IMR-90 (cell line): ENCODE measurements around the gene GOLGA5.
"Not testable (repeated sequence)": the region's sequence is repeated elsewhere in the genome, so short reads cannot be mapped to it uniquely, and the experiment has no call there.

Experiments
- CEBPB ChIP-seq: IDR thresholded peaks from 2 replicates; pipeline ENCODE4 v1.6.1; 2012; ENCODE audit warnings: low read depth, low read length, improper control_type of control experiment
- CHD1 ChIP-seq: IDR thresholded peaks from 2 replicates; pipeline ENCODE4 v1.6.1; 2012; ENCODE audit warnings: low read depth, low read length, improper control_type of control experiment
- MAFK ChIP-seq: IDR thresholded peaks from 2 replicates; pipeline ENCODE4 v1.6.1; 2012; ENCODE audit warnings: low read depth, low read length, improper control_type of control experiment
- MAZ ChIP-seq: IDR thresholded peaks from 2 replicates; pipeline ENCODE4 v1.6.1; 2012; ENCODE audit warnings: low read depth, mild to moderate bottlenecking, low read length, improper control_type of control experiment, moderate library complexity, borderline replicate concordance
- MXI1 ChIP-seq: IDR thresholded peaks from 2 replicates; pipeline ENCODE4 v1.6.1; 2012; ENCODE audit warnings: low read depth, mild to moderate bottlenecking, low read length, moderate library complexity, borderline replicate concordance
- POLR2A ChIP-seq: IDR thresholded peaks from 2 replicates; pipeline ENCODE4 v1.6.1; 2012; ENCODE audit warnings: mild to moderate bottlenecking, low read depth, low read length
- RAD21 ChIP-seq: IDR thresholded peaks from 2 replicates; pipeline ENCODE4 v1.6.1; 2012; ENCODE audit warnings: low read length, improper control_type of control experiment
- RCOR1 ChIP-seq: IDR thresholded peaks from 2 replicates; pipeline ENCODE4 v1.6.1; 2012; ENCODE audit warnings: mild to moderate bottlenecking, low read length, improper control_type of control experiment; ENCODE audit not compliant: insufficient replicate concordance
- RFX5 ChIP-seq: IDR thresholded peaks from 2 replicates; pipeline ENCODE4 v1.8.0; 2012; ENCODE audit warnings: low read depth, mild to moderate bottlenecking, low read length, moderate library complexity
- SMC3 ChIP-seq: fragments of 150-350 bp; IDR thresholded peaks from 2 replicates; pipeline ENCODE4 v1.6.1; 2016; ENCODE audit warnings: low read depth, mild to moderate bottlenecking, antibody characterized with exemption, low read length, moderate library complexity
- TF ChIP-seq, protein P1 (sequence below): conservative IDR thresholded peaks from 2 replicates; pipeline ENCODE4 v1.5.1; 2012; ENCODE audit warnings: mild to moderate bottlenecking, low read depth, low read length, improper control_type of control experiment
- TF ChIP-seq, protein P2 (sequence below): fragments of 150-350 bp; IDR thresholded peaks from 2 replicates; pipeline ENCODE4 v1.6.1; 2017; ENCODE audit warnings: mild to moderate bottlenecking, antibody characterized with exemption, low read length, low read depth

DNA sequence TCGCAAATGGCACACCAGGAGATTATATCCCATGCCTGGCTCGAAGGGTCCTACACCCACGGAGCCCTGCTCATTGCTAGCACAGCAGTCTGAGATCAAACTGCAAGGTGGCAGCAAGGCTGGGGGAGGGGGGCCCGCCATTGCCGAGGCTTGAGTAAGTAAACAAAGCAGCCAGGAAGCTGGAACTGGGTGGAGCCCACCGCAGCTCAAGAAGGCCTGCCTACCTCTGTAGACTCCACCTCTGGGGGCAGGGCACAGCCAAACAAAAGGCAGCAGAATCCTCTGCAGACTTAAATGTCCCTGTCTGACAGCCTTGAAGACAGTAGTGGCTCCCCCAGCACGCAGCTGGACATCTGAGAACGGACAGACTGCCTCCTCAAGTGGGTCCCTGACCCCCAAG lies 59.0 kb downstream of the GOLGA5 start:
- not testable (repeated sequence) for TF ChIP-seq SMC3, POLR2A, CEBPB, MXI1, RAD21, RFX5, RCOR1, MAFK, CHD1, MAZ
- TF ChIP-seq, protein P1, sequence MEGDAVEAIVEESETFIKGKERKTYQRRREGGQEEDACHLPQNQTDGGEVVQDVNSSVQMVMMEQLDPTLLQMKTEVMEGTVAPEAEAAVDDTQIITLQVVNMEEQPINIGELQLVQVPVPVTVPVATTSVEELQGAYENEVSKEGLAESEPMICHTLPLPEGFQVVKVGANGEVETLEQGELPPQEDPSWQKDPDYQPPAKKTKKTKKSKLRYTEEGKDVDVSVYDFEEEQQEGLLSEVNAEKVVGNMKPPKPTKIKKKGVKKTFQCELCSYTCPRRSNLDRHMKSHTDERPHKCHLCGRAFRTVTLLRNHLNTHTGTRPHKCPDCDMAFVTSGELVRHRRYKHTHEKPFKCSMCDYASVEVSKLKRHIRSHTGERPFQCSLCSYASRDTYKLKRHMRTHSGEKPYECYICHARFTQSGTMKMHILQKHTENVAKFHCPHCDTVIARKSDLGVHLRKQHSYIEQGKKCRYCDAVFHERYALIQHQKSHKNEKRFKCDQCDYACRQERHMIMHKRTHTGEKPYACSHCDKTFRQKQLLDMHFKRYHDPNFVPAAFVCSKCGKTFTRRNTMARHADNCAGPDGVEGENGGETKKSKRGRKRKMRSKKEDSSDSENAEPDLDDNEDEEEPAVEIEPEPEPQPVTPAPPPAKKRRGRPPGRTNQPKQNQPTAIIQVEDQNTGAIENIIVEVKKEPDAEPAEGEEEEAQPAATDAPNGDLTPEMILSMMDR, result not testable (repeated sequence)
- TF ChIP-seq, protein P2, sequence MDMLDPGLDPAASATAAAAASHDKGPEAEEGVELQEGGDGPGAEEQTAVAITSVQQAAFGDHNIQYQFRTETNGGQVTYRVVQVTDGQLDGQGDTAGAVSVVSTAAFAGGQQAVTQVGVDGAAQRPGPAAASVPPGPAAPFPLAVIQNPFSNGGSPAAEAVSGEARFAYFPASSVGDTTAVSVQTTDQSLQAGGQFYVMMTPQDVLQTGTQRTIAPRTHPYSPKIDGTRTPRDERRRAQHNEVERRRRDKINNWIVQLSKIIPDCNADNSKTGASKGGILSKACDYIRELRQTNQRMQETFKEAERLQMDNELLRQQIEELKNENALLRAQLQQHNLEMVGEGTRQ, result not testable (repeated sequence)
